ENCODE results near the gene SGPP2. TPM values are rescaled to one million over a fixed set of nuclear protein-coding genes. Genes with fewer than 3 reads are reported as not detected.

SGPP2 gene
- total RNA-seq, 3 donors from 2014 or later (not counting 1 experiment from before 2014, with no cell fraction given), result 0.25 to 0.30 TPM; not detected in 1

- H3K27me3 Mint-ChIP-seq (ENCODE audit: low read depth in 2 of 2), result peaks cover 36 to 43% of the 10 kb centered on the region in 2 donors
- no peak overlapping the region for H3K4me3 Mint-ChIP-seq
- Histone ChIP-seq H3K4me3 (ENCODE audit: low read length) (no peak overlapping the region), H3K4me1 (ENCODE audit: control insufficient read depth, insufficient read depth, low read length) (no peaks in the 10 kb centered on the region), H3K36me3 (ENCODE audit: control insufficient read depth, insufficient read depth, low read length) (no peaks in the 10 kb centered on the region), H3K9me3 (ENCODE audit: control insufficient read depth, insufficient read depth, low read length) (no peaks in the 10 kb centered on the region), H3K27ac (ENCODE audit: low read length) (no peak overlapping the region), H3K27me3 (ENCODE audit: control insufficient read depth, insufficient read depth, low read length) (peaks cover 4% of the 10 kb centered on the region)
- no peaks in the 10 kb centered on the region for H3K9me3 Mint-ChIP-seq
- 90% methylated on average over 6 of the region's 6 CpGs for WGBS (ENCODE audit: insufficient coverage)
- H3K36me3 Mint-ChIP-seq, result no peaks in the 10 kb centered on the region
- DNase-seq (no peak), ATAC-seq (no peak)
- TF ChIP-seq CTCF (IDR thresholded peaks at IDR 0.05), result no peak
- H3K27ac Mint-ChIP-seq, result no peak overlapping the region
- intact Hi-C loops (cut with micrococcal nuclease), result no loop called here
- no peaks in the 10 kb centered on the region for H3K4me1 Mint-ChIP-seq
Measured at GRCh38 chr2:222545823-222546795, 121.8 kb downstream of the SGPP2 start.

DNA sequence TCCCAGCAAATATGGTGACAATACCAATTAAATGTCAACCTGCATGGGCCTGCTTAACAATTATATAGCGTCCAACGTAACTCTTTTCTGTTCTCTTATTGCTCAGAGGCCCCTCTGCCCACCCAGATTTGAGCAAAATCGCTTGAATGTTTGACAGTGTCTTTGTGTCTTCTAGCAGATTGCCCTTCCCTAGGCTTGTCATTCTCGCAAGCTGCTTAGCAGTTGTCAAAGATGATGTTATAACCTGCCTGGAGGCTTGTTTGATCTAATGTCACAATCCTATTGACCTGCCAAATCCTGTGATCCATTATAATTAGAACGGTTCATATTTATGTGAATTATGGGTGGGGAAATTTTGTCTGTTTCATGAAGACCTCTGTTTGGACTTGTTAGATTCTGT lies 122.7 kb downstream of the SGPP2 start:
- Histone ChIP-seq H3K27ac (ENCODE audit: low read length) (no peak overlapping the region), H3K36me3 (ENCODE audit: control insufficient read depth, insufficient read depth, low read length) (no peaks in the 10 kb centered on the region), H3K9me3 (ENCODE audit: control insufficient read depth, insufficient read depth, low read length) (no peaks in the 10 kb centered on the region), H3K4me3 (ENCODE audit: low read length) (no peak overlapping the region), H3K27me3 (ENCODE audit: control insufficient read depth, insufficient read depth, low read length) (peaks cover 4% of the 10 kb centered on the region), H3K4me1 (ENCODE audit: control insufficient read depth, insufficient read depth, low read length) (no peaks in the 10 kb centered on the region)
- no peak for ATAC-seq
- H3K9me3 Mint-ChIP-seq, result no peaks in the 10 kb centered on the region
- TF ChIP-seq CTCF (IDR thresholded peaks at IDR 0.05), result no peak
- H3K4me1 Mint-ChIP-seq, result no peaks in the 10 kb centered on the region
- peaks cover 35 to 43% of the 10 kb centered on the region in 2 donors for H3K27me3 Mint-ChIP-seq (ENCODE audit: low read depth in 2 of 2)
- intact Hi-C loops (cut with micrococcal nuclease), result no loop called here
- 93% methylated on average over 5 of the region's 5 CpGs for WGBS (ENCODE audit: insufficient coverage)
- H3K27ac Mint-ChIP-seq, result no peak overlapping the region
- no peak overlapping the region for H3K4me3 Mint-ChIP-seq
- DNase-seq, result no peak
- H3K36me3 Mint-ChIP-seq, result no peaks in the 10 kb centered on the region

DNA sequence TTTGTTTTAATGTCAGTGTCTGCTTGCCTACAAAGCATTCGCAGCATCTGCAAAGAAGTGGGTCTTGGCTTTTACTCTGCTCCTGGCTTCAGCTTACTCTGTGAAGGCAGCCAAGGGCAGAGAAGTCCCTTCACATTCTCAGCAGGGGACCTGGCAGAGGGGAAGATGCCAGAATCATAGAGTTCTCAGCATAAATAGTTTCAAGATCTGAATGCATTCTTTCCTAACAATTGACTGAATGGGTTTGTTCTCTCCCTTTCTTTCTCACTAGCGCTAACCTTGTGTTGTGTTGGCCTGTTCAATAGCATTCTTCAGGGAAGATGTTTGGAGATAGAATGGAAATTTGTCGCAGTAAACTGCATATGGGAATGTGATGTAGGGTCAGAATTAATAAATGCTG lies 124.6 kb downstream of the SGPP2 start:
- H3K36me3 ChIP-seq (ENCODE audit: control insufficient read depth, insufficient read depth, low read length), result no peaks in the 10 kb centered on the region
- ATAC-seq (no peak), DNase-seq (no peak)
- H3K27me3 Mint-ChIP-seq (ENCODE audit: low read depth in 2 of 2), result peaks cover 26 to 29% of the 10 kb centered on the region in 2 donors
- H3K4me3 Mint-ChIP-seq, result no peak overlapping the region
- H3K27me3 ChIP-seq (ENCODE audit: control insufficient read depth, insufficient read depth, low read length), result peaks cover 6% of the 10 kb centered on the region
- intact Hi-C loops (cut with micrococcal nuclease), result no loop called here
- no peaks in the 10 kb centered on the region for H3K4me1 ChIP-seq (ENCODE audit: control insufficient read depth, insufficient read depth, low read length)
- H3K27ac Mint-ChIP-seq, result no peak overlapping the region
- WGBS (ENCODE audit: insufficient coverage), result 95% methylated on average over 2 of the region's 3 CpGs
- no peaks in the 10 kb centered on the region for H3K4me1 Mint-ChIP-seq
- TF ChIP-seq CTCF (IDR thresholded peaks at IDR 0.05), result no peak
- H3K4me3 ChIP-seq (ENCODE audit: low read length), result no peak overlapping the region
- no peaks in the 10 kb centered on the region for H3K36me3 Mint-ChIP-seq
- H3K9me3 ChIP-seq (ENCODE audit: control insufficient read depth, insufficient read depth, low read length), result no peaks in the 10 kb centered on the region
- no peaks in the 10 kb centered on the region for H3K9me3 Mint-ChIP-seq
- H3K27ac ChIP-seq (ENCODE audit: low read length), result no peak overlapping the region
